ENCODE data around the gene PINLYP. TPM values are rescaled to one million over a fixed set of nuclear protein-coding genes. Genes with fewer than 3 reads are reported as not detected.

PINLYP gene
- polyA plus RNA-seq, 3 donors, result 0.83 to 1.3 (median 0.93) TPM

DNA sequence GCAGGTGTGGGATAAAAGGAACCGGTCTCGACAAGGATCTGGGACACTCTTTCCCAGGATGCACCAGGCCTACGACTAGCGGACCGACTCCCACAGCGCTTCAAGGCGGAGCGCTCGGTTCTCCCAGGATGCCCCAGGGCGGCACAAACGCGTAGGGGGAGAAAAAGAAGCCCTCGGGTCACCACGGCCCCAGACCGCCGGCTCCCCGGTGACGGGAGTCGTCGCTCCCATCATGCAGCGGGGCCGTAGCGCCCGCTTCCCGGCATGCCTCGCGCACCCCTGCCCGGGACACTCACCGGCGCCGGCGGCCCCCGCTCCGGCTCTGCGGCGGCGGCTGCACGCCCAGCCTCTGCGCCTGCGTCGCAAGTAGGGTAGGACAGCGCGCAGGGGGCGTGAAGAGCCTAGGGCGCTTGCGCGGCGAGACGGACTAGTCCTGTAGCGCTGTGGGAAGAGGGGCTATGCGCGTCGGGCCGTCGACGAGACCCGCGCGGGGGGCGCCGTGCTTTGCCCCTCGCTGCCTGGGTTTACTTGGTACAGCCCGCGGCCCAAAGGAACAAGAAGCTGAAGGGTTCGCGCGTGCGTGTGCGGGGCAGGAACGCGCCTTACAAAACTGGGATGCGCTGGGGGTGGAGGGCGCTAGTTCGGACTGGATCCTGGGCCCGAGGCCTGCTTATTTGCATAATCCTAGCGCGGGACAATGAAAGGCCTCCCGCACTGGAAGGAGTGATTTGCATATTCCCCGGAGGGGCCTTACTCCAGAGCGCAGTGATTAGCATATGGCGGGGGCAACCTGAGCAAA is 43.9 kb downstream of the PINLYP start, which contains the start of gene ZNF428:
Gene ZNF428, minus strand, starts transcription at position 368 of the 799 bp plus-strand sequence. CDS start 5,325 bp downstream, outside the sequence.
- Histone ChIP-seq H3K27me3 (ENCODE audit: control insufficient read depth in 2 of 2, insufficient read depth in 2 of 2, low read length in 2 of 2) (no peaks in the 10 kb centered on the region), H3K4me2 (replicated peaks; ENCODE audit: extremely low read depth, low read length, poor library complexity, severe bottlenecking) (peak within 1 kb of the TSS; percentile 88), H3K4me3 (replicated peaks in 1 of 3; ENCODE audit: low read depth in 2 of 3, low read length in 3 of 3) (peak within 1 kb of the TSS; percentile 66 to 84 (median 68)), H3K27ac (ENCODE audit: low read depth in 1 of 2, low read length in 2 of 2) (peak within 1 kb of the TSS; percentile 78 to 89), H3K9ac (ENCODE audit: insufficient read depth, low read length, poor library complexity, severe bottlenecking) (peak within 1 kb of the TSS; percentile 82), H2AFZ (ENCODE audit: insufficient read depth, low read depth, low read length, poor library complexity, severe bottlenecking) (peak within 1 kb of the TSS; percentile 96), H3K4me1 (ENCODE audit: control insufficient read depth in 1 of 2, insufficient read depth in 2 of 2, low read length in 2 of 2) (peaks cover 16 to 17% of the 10 kb centered on the region in 2 donors), H3K79me2 (ENCODE audit: insufficient read depth, low read length) (peaks cover 9% of the 10 kb centered on the region), H3K36me3 (replicated peaks in 1 of 2; ENCODE audit: control insufficient read depth in 1 of 2, insufficient read depth in 2 of 2, low read length in 2 of 2) (no peaks in the 10 kb centered on the region), H4K20me1 (ENCODE audit: insufficient read depth, low read length) (peaks cover 5% of the 10 kb centered on the region), H3K9me3 (replicated peaks in 1 of 2; ENCODE audit: control insufficient read depth in 1 of 2, insufficient read depth in 1 of 2, low read length in 2 of 2) (no peaks in the 10 kb centered on the region)
- H3K27ac Mint-ChIP-seq, result peak within 1 kb of the TSS; percentile 87 to 96 (median 93)
- H3K27me3 Mint-ChIP-seq (ENCODE audit: low read depth in 3 of 3), result peaks cover 0 to 8% (median 3%) of the 10 kb centered on the region in 3 donors
- TF ChIP-seq, protein P1, sequence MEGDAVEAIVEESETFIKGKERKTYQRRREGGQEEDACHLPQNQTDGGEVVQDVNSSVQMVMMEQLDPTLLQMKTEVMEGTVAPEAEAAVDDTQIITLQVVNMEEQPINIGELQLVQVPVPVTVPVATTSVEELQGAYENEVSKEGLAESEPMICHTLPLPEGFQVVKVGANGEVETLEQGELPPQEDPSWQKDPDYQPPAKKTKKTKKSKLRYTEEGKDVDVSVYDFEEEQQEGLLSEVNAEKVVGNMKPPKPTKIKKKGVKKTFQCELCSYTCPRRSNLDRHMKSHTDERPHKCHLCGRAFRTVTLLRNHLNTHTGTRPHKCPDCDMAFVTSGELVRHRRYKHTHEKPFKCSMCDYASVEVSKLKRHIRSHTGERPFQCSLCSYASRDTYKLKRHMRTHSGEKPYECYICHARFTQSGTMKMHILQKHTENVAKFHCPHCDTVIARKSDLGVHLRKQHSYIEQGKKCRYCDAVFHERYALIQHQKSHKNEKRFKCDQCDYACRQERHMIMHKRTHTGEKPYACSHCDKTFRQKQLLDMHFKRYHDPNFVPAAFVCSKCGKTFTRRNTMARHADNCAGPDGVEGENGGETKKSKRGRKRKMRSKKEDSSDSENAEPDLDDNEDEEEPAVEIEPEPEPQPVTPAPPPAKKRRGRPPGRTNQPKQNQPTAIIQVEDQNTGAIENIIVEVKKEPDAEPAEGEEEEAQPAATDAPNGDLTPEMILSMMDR (IDR thresholded peaks at IDR 0.05), result no peak
- H3K36me3 Mint-ChIP-seq, result no peaks in the 10 kb centered on the region
- DNase-seq, result peak; percentile 67 to 84 (median 82)
- H3K9me3 Mint-ChIP-seq, result peaks cover 0 to 2% (median 0%) of the 10 kb centered on the region in 7 donors
- intact Hi-C loops (cut with micrococcal nuclease), result loop anchor here in 1 of 2 donors (2.0 kb wide), 1 partner anchor 23 kb away; the partner anchor contains the start of genes IRGQ and ZNF576
- 0% methylated on average over 81 of the region's 81 CpGs for WGBS (ENCODE audit: insufficient coverage)
- H3K4me3 Mint-ChIP-seq, result peak within 1 kb of the TSS; percentile 92 to 96
- peaks cover 15% of the 10 kb centered on the region for H3K4me1 Mint-ChIP-seq

DNA sequence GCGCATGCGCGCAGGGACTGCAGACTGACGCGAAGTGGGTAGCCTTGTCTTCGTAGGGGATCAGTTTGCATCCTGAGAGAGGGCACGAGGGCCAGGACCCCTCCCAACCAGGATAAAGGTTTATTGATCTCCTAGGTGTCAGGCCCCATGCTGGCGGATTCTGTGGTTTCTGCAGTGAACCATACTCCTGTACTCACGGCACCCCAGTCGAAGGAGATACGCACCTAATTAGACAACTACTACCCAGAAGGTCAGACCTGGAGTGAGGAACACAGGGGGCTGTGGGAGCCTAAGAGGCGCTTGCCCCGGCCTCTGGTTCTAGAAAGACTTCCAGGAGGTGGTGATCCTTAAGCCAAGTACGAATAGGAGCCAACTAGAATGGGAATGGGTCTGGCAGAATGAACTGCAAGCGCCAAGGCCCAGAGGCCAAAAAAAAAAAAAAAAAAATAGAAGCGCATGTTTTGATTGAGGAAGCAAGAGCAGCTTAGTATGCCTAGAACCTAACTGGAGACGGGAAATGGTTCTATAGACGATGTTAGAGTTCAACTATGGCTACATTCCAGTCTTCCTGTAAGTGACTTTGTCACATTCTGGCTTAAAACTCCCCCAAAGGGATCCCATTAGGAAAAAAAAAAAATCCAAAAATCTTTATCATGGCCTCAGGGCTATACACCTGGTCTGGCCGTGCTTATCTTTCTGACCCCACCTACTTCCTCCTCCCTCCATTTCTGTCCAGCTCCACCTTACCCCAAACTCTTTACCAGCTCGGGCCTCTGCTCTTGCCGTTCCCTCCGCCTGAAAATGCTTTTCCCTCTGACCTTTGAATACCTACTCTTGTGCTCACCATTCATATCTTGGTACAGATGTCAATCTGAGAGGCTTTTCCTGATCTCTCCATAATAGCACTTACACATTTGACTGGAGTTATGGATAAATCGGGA is 44.7 kb downstream of the PINLYP start:
- H3K36me3 ChIP-seq (replicated peaks in 1 of 2; ENCODE audit: control insufficient read depth in 1 of 2, insufficient read depth in 2 of 2, low read length in 2 of 2), result no peaks in the 10 kb centered on the region
- H3K4me2 ChIP-seq (replicated peaks; ENCODE audit: extremely low read depth, low read length, poor library complexity, severe bottlenecking), result peak overlapping the region; percentile 88
- peaks cover 9% of the 10 kb centered on the region for H3K79me2 ChIP-seq (ENCODE audit: insufficient read depth, low read length)
- 49% methylated on average over 13 of the region's 23 CpGs for WGBS (ENCODE audit: insufficient coverage)
- H3K27me3 Mint-ChIP-seq (ENCODE audit: low read depth in 3 of 3), result peaks cover 3 to 8% (median 7%) of the 10 kb centered on the region in 3 donors
- peaks cover 19% of the 10 kb centered on the region for H3K4me1 Mint-ChIP-seq
- peaks cover 0 to 4% (median 0%) of the 10 kb centered on the region in 7 donors for H3K9me3 Mint-ChIP-seq
- intact Hi-C loops (cut with micrococcal nuclease), result no loop called here
- H3K4me3 Mint-ChIP-seq, result peak overlapping the region; percentile 92 to 96
- peak overlapping the region; percentile 82 for H3K9ac ChIP-seq (ENCODE audit: insufficient read depth, low read length, poor library complexity, severe bottlenecking)
- peak overlapping the region; percentile 78 to 89 for H3K27ac ChIP-seq (ENCODE audit: low read depth in 1 of 2, low read length in 2 of 2)
- H3K4me3 ChIP-seq (replicated peaks in 1 of 3; ENCODE audit: low read depth in 2 of 3, low read length in 3 of 3), result peak overlapping the region; percentile 66 to 84 (median 68)
- DNase-seq, result no peak
- peaks cover 0 to 3% of the 10 kb centered on the region in 2 donors for H3K27me3 ChIP-seq (ENCODE audit: control insufficient read depth in 2 of 2, insufficient read depth in 2 of 2, low read length in 2 of 2)
- no peaks in the 10 kb centered on the region for H3K36me3 Mint-ChIP-seq
- H2AFZ ChIP-seq (ENCODE audit: insufficient read depth, low read depth, low read length, poor library complexity, severe bottlenecking), result peak overlapping the region; percentile 96
- TF ChIP-seq, protein P1 (IDR thresholded peaks at IDR 0.05), result no peak
- H3K9me3 ChIP-seq (replicated peaks in 1 of 2; ENCODE audit: control insufficient read depth in 1 of 2, insufficient read depth in 1 of 2, low read length in 2 of 2), result no peaks in the 10 kb centered on the region
- H3K4me1 ChIP-seq (ENCODE audit: control insufficient read depth in 1 of 2, insufficient read depth in 2 of 2, low read length in 2 of 2), result peaks cover 17 to 20% of the 10 kb centered on the region in 2 donors
- peaks cover 5% of the 10 kb centered on the region for H4K20me1 ChIP-seq (ENCODE audit: insufficient read depth, low read length)
- H3K27ac Mint-ChIP-seq, result peak overlapping the region; percentile 24 to 93 (median 88)

All from CD14-positive monocyte (primary cell).